GM12878 (cell line): ENCODE data around the gene SLITRK3. TPM values are rescaled to one million over a fixed set of nuclear protein-coding genes. Genes with fewer than 3 reads are reported as not detected.

Experiments
- ATAC-seq: fragments of 200-7000 bp; cut with Tn5 transposase; 3 replicates; pipeline ENCODE4 v1.9.1; 2020; ENCODE audit warnings: mild to moderate bottlenecking, moderate library complexity
- BruUV-seq: library from RNA; stranded (reverse); fragments of 400-500 nt; replicated peaks from 2 replicates; lab custom pipeline; 2021; lab: Mats Ljungman, UMichigan
- CTCF ChIA-PET: fragments of 300-600 bp; sonication (Branson Sonifier 250); formaldehyde crosslinking; extraction: SDS; loops from one replicate; lab custom pipeline; 2021; ENCODE audit warnings: inconsistent platforms; lab: Yijun Ruan, JAX
- POLR2A ChIA-PET: fragments of 350-600 bp; formaldehyde crosslinking; extraction: SDS; loops from one replicate; lab custom pipeline; 2021; ENCODE audit warnings: inconsistent platforms; lab: Charles Lee
- RAD21 ChIA-PET: fragments of 300-600 bp; sonication (Branson Sonifier 250); formaldehyde crosslinking; loops from one replicate; lab custom pipeline; 2023; ENCODE audit warnings: antibody characterized with exemption; ENCODE audit not compliant: unreplicated experiment; lab: Charles Lee
- SMC1A ChIA-PET: fragments of 300-600 bp; sonication (Branson Sonifier 250); formaldehyde crosslinking; loops from one replicate; lab custom pipeline; 2023; ENCODE audit not compliant: unreplicated experiment, uncharacterized antibody; lab: Charles Lee
- DNase-seq: peaks from one replicate; pipeline ENCODE4 v3.0.0-alpha.2; 2011; ENCODE audit warnings: low read depth, low spot score
- FAIRE-seq: peaks from 3 replicates; lab custom pipeline; 2011; peaks lifted over from hg19 to GRCh38; lab: Jason Lieb, UNC
- H2AFZ ChIP-seq: 2 replicates; pipeline ENCODE4 v1.6.0; 2011; ENCODE audit warnings: low read depth, low read length, control low read depth; ENCODE audit not compliant: control insufficient read depth
- H3K27ac ChIP-seq: 2 replicates; pipeline ENCODE4 v1.5.1; 2011; ENCODE audit warnings: control low read depth; ENCODE audit not compliant: control insufficient read depth, insufficient read depth
- H3K27me3 ChIP-seq, 2 experiments: replicated peaks in 1 of 2; 2 replicates each; pipeline versions ENCODE4 v1.6.0 to v1.6.1; 2011; ENCODE audit warnings: low read length in 1 of 2; ENCODE audit not compliant: control insufficient read depth in 2 of 2, insufficient read depth in 2 of 2
- H3K36me3 ChIP-seq, 2 experiments: 2 replicates each; pipeline ENCODE4 v1.5.1; 2011; ENCODE audit warnings: low read length in 1 of 2; ENCODE audit not compliant: control insufficient read depth in 2 of 2, insufficient read depth in 2 of 2
- H3K4me1 ChIP-seq: 2 replicates; pipeline ENCODE4 v1.6.1; 2011; ENCODE audit warnings: mild to moderate bottlenecking, low read length, moderate library complexity, mixed read lengths; ENCODE audit not compliant: control insufficient read depth, insufficient read depth
- H3K4me2 ChIP-seq: 2 replicates; pipeline ENCODE4 v1.6.0; 2011; ENCODE audit warnings: control low read depth; ENCODE audit not compliant: control insufficient read depth, insufficient read depth
- H3K4me3 ChIP-seq: fragments of 200-600 bp; sonication (generic); 2 replicates; pipeline ENCODE4 v1.5.1; 2016
- H3K79me2 ChIP-seq: 2 replicates; pipeline ENCODE4 v1.6.0; 2011; ENCODE audit warnings: low read length; ENCODE audit not compliant: control insufficient read depth, insufficient read depth
- H3K9ac ChIP-seq: 2 replicates; pipeline ENCODE4 v1.8.0; 2011; ENCODE audit warnings: low read length, control low read depth, mixed read lengths; ENCODE audit not compliant: control insufficient read depth, insufficient read depth
- H3K9me3 ChIP-seq: replicated peaks from 3 replicates; pipeline ENCODE4 v1.5.1; 2011; ENCODE audit warnings: mild to moderate bottlenecking, low read length; ENCODE audit not compliant: control insufficient read depth, insufficient read depth
- H4K20me1 ChIP-seq: 2 replicates; pipeline ENCODE4 v1.6.0; 2011; ENCODE audit not compliant: control insufficient read depth, insufficient read depth
- CREM ChIP-seq: IDR thresholded peaks from 2 replicates; pipeline ENCODE4 v1.6.1; 2014; ENCODE audit warnings: antibody characterized with exemption, low read depth
- E4F1 ChIP-seq: fragments of 450-650 bp; IDR thresholded peaks from 2 replicates; pipeline ENCODE4 v1.6.1; 2018; ENCODE audit warnings: borderline replicate concordance, mild to moderate bottlenecking; ENCODE audit not compliant: partially characterized antibody
- KAT2A ChIP-seq: conservative IDR thresholded peaks from 2 replicates; pipeline ENCODE4 v1.6.1; 2011; ENCODE audit warnings: low read depth, low read length; ENCODE audit not compliant: control insufficient read depth
- NFXL1 ChIP-seq: fragments of 450-650 bp; IDR thresholded peaks from 2 replicates; pipeline ENCODE4 v1.6.1; 2017; ENCODE audit warnings: antibody characterized with exemption, mild to moderate bottlenecking, borderline replicate concordance
- PML ChIP-seq: IDR thresholded peaks from 2 replicates; pipeline ENCODE4 v1.6.1; 2012; ENCODE audit warnings: low read length, inconsistent platforms
- RAD51 ChIP-seq: fragments of 450-650 bp; IDR thresholded peaks from 2 replicates; pipeline ENCODE4 v1.6.1; 2016; ENCODE audit warnings: moderate library complexity, mild to moderate bottlenecking, inconsistent platforms
- ZBTB11 ChIP-seq: fragments of 450-650 bp; formaldehyde crosslinking; IDR thresholded peaks from 2 replicates; pipeline ENCODE4 v1.5.0; 2022; ENCODE audit warnings: mild to moderate bottlenecking, missing genetic modification characterization
- ZBTB4 ChIP-seq: fragments of 450-650 bp; formaldehyde crosslinking; IDR thresholded peaks from 2 replicates; pipeline ENCODE4 v1.4.0; 2022; ENCODE audit warnings: mild to moderate bottlenecking, moderate library complexity
- WGBS: methylation state at CpG from one replicate; pipeline ENCODE4 v1.1.6; 2016; ENCODE audit warnings: low lambda C conversion rate; ENCODE audit not compliant: insufficient replicate concordance, insufficient coverage; ENCODE audit errors: missing lambda C conversion rate; 5-methylcytosine and 5-hydroxymethylcytosine counted together
- in situ Hi-C: fragments of 300-500 bp; cut with MboI; formaldehyde crosslinking; loops from 9 replicates; pipeline ENCODE4 v1.14.3; 2018; ENCODE audit warnings: mixed read lengths
- intact Hi-C: fragments of 100-400 bp; cut with micrococcal nuclease; formaldehyde crosslinking; loops from one replicate; pipeline ENCODE4 v1.14.2; 2022; ENCODE audit not compliant: unreplicated experiment
- polyA plus RNA-seq, 11 experiments: library from polyadenylated mRNA; depleted of rRNA in 4 of 11; unstranded in 6 of 11; stranded (reverse) in 5 of 11; fragments of >200 nt; fragmentation: Nextera tagmentation in 4 of 11; fragmentation: Illumina TruSeq in 1 of 11; extraction: Ambion mirVana in 4 of 11; extraction: Trizol in 1 of 11; gene quantifications; 1 replicate in 1 of 11; 2 replicates in 10 of 11; pipeline versions ENCODE4 v1.2.1 to v1.2.3, GENCODE V29; 2011 to 2016; ENCODE audit warnings: inconsistent platforms in 2 of 11, missing spikeins in 2 of 11, low read depth in 1 of 11
- total RNA-seq, 4 experiments: library from RNA; depleted of rRNA in 3 of 4; stranded (reverse); fragments of >200 nt in 3 of 4; fragmentation: Illumina TruSeq in 1 of 4; extraction: Trizol in 1 of 4; gene quantifications; 2 replicates each; pipeline versions ENCODE4 v1.2.1 to v1.2.3, GENCODE V29; 2013 to 2021

The SLITRK3 gene
- total and polyA plus RNA-seq, 10 of the 15 experiments (the other 5 are each of a cell fraction or from before 2014, with no cell fraction given) = 0.03 TPM; not detected in 9

GRCh38 chr3:165192610-165193192, 3.5 kb downstream of the SLITRK3 start:
- CTCF ChIA-PET = interaction anchor here (4.1 kb wide), 1 partner anchor 14 kb away, joined by 19 read pairs; no protein-coding TSS in a partner anchor

GRCh38 chr3:165191491-165191890, 4.7 kb downstream of the SLITRK3 start:
- BruUV-seq = no TSS peak
- no peak overlapping the region for H3K4me3 ChIP-seq
- H3K9ac ChIP-seq = no peak overlapping the region
- H4K20me1 ChIP-seq = no peaks in the 10 kb centered on the region
- no peaks in the 10 kb centered on the region for H3K4me1 ChIP-seq
- no peak overlapping the region for H2AFZ ChIP-seq
- no peak overlapping the region for H3K4me2 ChIP-seq
- ChIA-PET CTCF (interaction anchor here (0.6 kb wide), 1 partner anchor 1601 kb away, joined by 5 read pairs; no protein-coding TSS in a partner anchor), SMC1A (no interaction called here), RAD21 (no interaction called here), POLR2A (no interaction called here)
- intact Hi-C loops = no loop called here
- no peak for FAIRE-seq
- H3K27ac ChIP-seq = no peak overlapping the region
- in situ Hi-C loops = no loop called here
- no peaks in the 10 kb centered on the region for H3K36me3 ChIP-seq
- no peaks in the 10 kb centered on the region for H3K9me3 ChIP-seq
- peaks cover 7 to 11% of the 10 kb centered on the region in 2 experiments for H3K27me3 ChIP-seq
- 21% methylated on average over 3 of the region's 3 CpGs for WGBS
- no peaks in the 10 kb centered on the region for H3K79me2 ChIP-seq
- no peak for DNase-seq
- ATAC-seq = no peak
- TF ChIP-seq E4F1 (no peak), RAD51 (no peak), ZBTB11 (no peak), PML (no peak), CREM (no peak), ZBTB4 (no peak)

More at GRCh38 chr3:165192610-165193192, 3.5 kb downstream of the SLITRK3 start:
- ATAC-seq (no peak), FAIRE-seq (no peak), DNase-seq (no peak)
- no TSS peak for BruUV-seq
- Histone ChIP-seq H3K27ac (no peak overlapping the region), H3K9ac (no peak overlapping the region), H3K9me3 (no peaks in the 10 kb centered on the region), H3K4me1 (no peaks in the 10 kb centered on the region), H3K36me3 (no peaks in the 10 kb centered on the region), H4K20me1 (no peaks in the 10 kb centered on the region), H3K27me3 (peaks cover 7 to 11% of the 10 kb centered on the region in 2 experiments), H3K4me2 (no peak overlapping the region), H2AFZ (no peak overlapping the region), H3K79me2 (no peaks in the 10 kb centered on the region), H3K4me3 (no peak overlapping the region)
- RAD21 ChIA-PET = no interaction called here
- TF ChIP-seq KAT2A (no peak), NFXL1 (no peak)
- SMC1A ChIA-PET = interaction anchor here (0.8 kb wide), 1 partner anchor 1279 kb away, joined by 3 read pairs; no protein-coding TSS in a partner anchor
- intact Hi-C loops = no loop called here
- in situ Hi-C loops = no loop called here
- 11% methylated on average over 11 of the region's 14 CpGs for WGBS
- POLR2A ChIA-PET = no interaction called here
